Hepatocyte (in vitro differentiated cells): ENCODE data around the gene SPATA32.
"Not testable (repeated sequence)": the region's sequence is repeated elsewhere in the genome, so short reads cannot be mapped to it uniquely, and the experiment has no call there.

Experiments used
- CTCF ChIP-seq: fragments of 200-600 bp; sonication (generic); IDR thresholded peaks from 2 replicates; pipeline ENCODE4 v1.5.1; 2016; ENCODE audit warnings: antibody characterized with exemption, mild to moderate bottlenecking; ENCODE audit not compliant: poor library complexity
- EZH2 ChIP-seq: fragments of 200-600 bp; sonication (generic); IDR thresholded peaks from 2 replicates; pipeline ENCODE4 v1.6.1; 2016; ENCODE audit warnings: antibody characterized with exemption, mild to moderate bottlenecking, borderline replicate concordance
- EZH2phosphoT487 ChIP-seq: fragments of 200-600 bp; sonication (generic); IDR thresholded peaks from one replicate; pipeline ENCODE4 v1.6.1; 2018; ENCODE audit warnings: antibody characterized with exemption, mild to moderate bottlenecking, low read depth, moderate library complexity; ENCODE audit not compliant: unreplicated experiment, severe bottlenecking

GRCh38 chr17:45253237-45253636 lies 8.7 kb downstream of the SPATA32 start:
- TF ChIP-seq CTCF, EZH2, EZH2phosphoT487: not testable (repeated sequence)
